ENCODE data around the gene NTN3.
A peak's percentile ranks its signal among the peaks of the same experiment; 100 is the strongest.
"Not testable (repeated sequence)": the region's sequence is repeated elsewhere in the genome, so short reads cannot be mapped to it uniquely, and the experiment has no call there.

NTN3 gene

DNA sequence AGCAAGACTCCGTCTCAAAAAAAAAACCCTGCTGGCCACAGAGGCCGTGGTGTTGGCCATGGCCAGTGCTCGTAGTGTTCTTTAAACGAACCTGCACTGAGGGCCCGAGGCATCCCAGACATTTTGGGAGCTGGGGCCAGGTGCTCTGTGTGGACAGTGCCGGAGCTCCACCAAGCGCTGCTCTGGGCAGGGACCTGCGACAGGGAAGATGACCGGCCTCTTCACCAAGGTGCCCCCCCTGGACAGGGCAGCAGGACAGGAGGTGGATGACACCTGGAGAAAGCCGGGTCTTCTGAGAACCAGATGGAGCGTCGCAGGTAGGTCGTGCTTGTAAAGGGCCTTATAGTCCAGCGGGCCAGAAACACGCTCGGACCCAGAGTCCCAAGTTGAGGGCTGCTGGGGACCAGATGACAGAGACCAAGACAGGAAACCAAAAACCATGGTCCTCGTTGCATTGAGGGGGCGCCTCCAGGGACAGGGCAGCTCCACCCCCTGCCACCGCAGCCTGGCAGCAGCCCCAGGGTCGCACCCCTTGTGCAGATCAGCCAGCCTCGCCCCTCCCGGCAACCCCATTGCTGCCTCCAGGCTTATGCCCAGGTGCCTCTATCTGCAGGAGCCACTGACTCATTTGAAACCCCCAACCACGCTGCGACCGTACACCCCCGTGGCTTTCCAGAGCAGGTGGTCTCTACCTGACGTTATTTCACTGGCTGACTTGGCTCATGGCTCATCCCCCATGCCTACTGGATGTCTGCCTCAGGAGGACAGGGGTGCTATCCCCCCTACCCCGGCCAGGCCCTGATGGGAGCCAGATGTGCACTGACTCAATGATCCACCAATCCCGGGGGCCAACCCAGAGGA, 4.2 kb upstream of the NTN3 start:
- no peak for DNase-seq

DNA sequence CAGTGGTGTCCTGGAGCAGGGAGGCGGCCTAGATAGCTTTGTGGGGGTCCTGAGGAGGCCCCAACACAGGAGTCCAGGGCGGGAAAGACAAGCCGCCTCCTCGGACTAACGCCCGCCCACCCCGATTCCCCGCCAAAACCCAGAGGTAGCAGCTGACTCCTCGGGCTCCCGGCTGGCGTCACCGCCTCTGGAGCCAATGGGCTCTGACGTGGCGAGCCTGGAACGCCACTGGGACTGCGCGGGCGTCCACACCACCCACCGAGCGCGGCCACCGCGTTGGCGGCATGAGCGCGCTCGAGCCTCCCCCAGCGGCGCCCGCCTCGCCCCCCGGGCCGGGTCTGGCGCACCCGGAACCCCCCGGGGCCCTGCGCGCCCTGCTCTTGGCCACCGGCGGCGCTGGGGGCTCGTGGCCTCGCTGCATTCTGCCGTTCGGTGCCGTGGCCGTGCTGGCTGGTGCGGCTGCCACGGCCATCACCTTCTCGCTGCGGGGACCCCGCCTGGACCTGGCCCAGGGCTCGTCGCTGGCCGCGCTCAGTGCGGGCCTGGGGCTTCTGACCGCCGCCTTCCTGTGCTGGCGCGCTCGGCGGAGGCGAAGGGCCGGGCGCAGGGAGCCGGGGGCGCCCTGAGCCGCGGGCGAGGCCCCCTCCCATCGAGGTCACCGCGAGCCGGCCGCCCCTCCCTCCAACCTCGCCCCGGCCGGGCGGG, 3.4 kb upstream of the NTN3 start:
- no peak for DNase-seq

DNA sequence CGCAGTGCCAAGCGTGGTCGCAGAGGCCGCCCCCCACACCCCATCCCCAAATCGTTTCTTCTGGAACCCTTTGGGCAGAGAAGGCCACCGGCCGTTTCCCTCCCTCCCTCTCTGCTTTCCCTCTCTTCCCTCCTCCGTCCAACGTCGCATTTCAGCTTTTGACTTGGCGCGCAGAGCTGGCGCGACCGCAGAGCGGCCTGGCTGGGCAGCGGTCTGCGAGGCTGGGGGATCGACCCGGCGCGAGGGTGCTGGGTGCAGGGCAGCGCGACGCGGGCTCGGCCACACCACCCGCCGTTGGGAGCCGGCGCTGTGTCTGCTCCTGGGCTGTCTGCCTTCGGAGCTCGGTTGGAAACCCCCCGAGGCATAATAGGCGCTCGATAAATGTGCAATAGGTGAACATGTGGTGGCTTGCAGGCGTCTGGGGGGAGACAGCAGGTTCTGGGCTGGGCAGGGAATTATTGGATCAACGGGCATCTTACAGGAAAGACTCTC, 2.8 kb upstream of the NTN3 start:
- no peak for DNase-seq

DNA sequence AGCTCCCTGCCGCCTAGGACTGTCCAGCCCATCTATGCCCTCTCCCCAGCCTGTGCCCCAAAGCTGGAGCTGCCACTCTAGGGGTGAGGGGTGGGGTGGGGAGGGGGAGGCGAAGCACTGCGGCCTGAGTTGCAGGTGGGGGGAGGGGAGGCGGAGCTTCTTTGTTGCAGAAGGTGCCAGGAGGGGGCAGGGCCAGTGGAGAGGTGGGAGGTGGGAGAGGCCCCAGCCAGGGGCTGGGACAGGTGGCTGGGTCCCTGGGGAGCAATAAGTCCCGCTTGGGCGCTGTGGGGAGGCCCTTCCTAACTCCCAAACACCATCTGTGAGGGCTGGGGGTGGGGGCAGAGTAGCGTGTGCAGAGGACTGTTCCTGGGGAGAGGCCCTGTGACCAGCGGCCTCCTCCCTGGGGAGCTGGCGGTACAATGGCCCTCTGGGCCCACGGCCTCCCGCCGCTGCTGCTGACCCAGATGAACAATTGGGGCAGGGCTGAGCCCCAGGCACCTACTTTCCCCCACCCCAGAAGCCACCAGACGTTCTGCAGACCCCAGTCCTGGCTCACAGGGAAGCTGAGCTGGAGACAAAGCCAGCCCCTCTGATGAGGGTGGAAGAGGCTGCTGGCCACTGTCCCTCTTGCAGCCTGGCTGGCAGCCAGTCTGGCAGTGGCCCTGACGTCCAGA, 2.2 kb upstream of the NTN3 start:
- DNase-seq, result no peak

- no peak for DNase-seq
Observed at GRCh38 chr16:2469399-2470233, 1.5 kb upstream of the NTN3 start.

GRCh38 chr16:2470234-2470601, 879 bp upstream of the NTN3 start:
- DNase-seq, result no peak

GRCh38 chr16:2470603-2471015, 488 bp upstream of the NTN3 start:
- no peak for DNase-seq

DNA sequence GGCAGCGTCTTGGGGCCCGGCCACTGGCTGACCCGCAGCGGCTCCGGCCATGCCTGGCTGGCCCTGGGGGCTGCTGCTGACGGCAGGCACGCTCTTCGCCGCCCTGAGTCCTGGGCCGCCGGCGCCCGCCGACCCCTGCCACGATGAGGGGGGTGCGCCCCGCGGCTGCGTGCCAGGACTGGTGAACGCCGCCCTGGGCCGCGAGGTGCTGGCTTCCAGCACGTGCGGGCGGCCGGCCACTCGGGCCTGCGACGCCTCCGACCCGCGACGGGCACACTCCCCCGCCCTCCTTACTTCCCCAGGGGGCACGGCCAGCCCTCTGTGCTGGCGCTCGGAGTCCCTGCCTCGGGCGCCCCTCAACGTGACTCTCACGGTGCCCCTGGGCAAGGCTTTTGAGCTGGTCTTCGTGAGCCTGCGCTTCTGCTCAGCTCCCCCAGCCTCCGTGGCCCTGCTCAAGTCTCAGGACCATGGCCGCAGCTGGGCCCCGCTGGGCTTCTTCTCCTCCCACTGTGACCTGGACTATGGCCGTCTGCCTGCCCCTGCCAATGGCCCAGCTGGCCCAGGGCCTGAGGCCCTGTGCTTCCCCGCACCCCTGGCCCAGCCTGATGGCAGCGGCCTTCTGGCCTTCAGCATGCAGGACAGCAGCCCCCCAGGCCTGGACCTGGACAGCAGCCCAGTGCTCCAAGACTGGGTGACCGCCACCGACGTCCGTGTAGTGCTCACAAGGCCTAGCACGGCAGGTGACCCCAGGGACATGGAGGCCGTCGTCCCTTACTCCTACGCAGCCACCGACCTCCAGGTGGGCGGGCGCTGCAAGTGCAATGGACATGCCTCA, 773 bp downstream of the NTN3 start:
- DNase-seq, result no peak

DNA sequence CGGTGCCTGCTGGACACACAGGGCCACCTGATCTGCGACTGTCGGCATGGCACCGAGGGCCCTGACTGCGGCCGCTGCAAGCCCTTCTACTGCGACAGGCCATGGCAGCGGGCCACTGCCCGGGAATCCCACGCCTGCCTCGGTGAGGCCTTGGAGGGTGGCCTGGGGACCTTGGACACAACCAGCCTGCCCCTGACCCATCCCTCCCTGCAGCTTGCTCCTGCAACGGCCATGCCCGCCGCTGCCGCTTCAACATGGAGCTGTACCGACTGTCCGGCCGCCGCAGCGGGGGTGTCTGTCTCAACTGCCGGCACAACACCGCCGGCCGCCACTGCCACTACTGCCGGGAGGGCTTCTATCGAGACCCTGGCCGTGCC, 1.4 kb downstream of the NTN3 start:
- no peak for DNase-seq

DNA sequence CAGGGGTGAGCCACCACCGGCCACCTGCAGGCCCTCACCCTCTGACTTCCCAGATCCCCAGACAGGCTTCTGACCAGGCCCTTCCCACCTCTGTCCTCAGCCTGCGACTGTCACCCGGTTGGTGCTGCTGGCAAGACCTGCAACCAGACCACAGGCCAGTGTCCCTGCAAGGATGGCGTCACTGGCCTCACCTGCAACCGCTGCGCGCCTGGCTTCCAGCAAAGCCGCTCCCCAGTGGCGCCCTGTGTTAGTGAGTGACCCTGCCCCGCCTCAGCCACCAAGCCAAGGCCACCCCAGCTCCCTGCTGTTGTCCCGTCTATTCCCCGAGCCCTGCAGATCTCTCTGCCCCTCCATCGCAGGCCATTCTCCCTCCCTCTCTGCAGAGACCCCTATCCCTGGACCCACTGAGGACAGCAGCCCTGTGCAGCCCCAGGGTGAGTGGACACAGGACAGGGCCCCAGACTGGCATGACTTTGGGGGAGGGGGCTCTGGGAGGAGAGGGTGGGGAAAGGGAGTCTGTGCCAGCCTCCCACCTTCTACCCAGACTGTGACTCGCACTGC, 1.9 kb downstream of the NTN3 start:
- DNase-seq, result no peak

DNA sequence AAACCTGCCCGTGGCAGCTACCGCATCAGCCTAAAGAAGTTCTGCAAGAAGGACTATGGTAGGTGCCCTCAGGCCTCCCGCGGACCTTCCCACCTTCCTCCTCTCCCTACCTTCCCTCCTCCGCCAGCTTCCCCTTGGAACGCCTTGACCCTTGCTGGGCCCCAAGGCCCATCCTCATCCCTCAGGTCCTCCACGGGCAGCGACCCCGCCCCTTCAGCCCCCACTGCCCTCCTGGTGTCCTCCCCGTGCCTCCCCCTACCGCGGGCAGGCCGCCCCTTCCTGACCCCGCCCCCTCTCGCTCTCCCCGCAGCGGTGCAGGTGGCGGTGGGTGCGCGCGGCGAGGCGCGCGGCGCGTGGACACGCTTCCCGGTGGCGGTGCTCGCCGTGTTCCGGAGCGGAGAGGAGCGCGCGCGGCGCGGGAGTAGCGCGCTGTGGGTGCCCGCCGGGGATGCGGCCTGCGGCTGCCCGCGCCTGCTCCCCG, 2.4 kb downstream of the NTN3 start:
- DNase-seq, result peak; percentile 40

DNA sequence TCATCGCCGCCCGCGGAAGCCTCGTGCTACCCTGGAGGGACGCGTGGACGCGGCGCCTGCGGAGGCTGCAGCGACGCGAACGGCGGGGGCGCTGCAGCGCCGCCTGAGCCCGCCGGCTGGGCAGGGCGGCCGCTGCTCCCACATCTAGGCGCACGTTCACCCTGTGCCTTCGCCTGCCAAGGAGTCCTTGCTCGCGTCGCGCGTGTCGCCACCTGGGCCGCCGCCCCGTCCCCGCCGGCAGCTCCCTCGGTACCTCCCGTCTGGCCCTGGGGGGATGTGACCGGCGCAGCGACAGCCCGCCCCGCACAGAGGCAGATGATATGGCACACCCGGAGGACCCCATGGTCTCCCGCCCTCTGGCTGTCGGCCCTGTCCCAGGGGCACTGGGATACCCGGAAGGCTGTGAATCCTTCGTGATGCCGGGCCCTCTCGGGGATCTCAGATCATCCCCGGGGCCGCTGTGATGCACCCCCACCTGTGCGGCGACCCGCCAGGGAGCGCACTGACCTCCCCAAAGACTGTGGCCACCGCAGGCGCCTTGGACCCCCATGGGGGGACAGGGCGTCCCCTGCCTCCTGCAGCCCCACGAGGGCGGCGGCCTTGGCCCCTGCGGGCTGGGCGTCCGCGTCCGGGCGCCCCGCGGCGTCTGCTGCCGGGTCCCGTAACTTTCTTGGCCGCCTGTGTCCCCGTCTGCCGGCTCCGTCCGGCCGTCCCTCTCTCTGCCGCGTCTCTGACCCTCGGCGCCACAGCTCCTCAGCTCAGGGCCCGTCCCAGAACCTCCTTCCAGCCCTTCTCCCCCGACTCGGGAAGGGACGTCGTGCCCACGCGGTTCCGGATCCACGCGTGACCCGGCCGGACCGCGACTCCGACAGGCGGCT, 3.1 kb downstream of the NTN3 start:
- DNase-seq, result peak; percentile 57

- peak; percentile 83 for DNase-seq
Observed at GRCh38 chr16:2474877-2475412, 3.8 kb downstream of the NTN3 start, which contains the start of gene TBC1D24. TSS of gene TBC1D24 (plus strand) at chr16:2475127. CDS start at chr16:2496149, 21,022 bp downstream.

DNA sequence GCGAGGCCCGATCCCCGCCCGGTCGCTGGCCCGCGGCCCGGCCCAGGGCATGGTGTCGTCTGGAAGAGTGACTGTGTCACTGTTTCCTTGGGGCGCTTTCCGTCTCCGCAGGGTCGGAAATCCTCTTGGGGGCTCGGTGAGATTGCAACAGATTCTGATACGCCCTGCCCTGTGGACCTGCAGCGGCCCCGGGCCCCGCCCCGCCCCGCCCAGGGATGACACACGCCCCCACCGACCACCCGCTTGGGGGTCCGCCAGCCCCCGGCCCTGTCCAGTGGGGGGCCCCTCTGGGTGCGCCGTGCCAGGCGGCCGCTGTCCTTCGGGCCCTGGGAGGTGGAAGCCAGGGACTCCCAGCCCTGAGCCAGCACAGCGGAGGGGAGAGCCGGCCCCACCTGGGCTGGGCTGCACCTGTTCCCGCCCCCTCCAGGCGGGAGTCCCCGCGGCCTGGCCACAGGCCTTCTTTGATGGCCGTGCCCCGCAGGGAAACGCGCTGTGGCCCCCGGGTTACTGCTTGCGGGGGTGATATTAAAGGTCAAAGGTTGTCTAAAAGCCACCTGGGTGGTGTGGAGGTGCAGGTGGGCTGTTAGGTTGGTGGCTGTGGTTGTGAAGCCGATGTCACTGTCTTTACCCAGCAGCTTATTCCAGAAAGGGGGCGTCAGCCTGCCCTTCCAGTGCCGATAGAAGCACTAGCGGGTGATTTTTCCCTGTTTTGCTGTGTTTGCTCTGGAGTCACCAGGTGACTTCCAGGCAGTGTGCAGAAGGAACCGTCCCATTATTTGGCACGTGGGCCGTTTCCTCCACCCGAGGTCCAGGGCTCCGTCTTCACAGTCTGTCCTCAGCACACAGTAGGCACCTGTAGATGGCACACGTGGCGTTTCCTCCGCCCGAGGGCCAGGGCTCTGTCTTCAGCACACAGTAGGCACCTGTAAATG, 4.6 kb downstream of the NTN3 start:
- DNase-seq, result peak; percentile 55

- no peak for DNase-seq
Observed at GRCh38 chr16:2476345-2476720, 5.2 kb downstream of the NTN3 start.

DNA sequence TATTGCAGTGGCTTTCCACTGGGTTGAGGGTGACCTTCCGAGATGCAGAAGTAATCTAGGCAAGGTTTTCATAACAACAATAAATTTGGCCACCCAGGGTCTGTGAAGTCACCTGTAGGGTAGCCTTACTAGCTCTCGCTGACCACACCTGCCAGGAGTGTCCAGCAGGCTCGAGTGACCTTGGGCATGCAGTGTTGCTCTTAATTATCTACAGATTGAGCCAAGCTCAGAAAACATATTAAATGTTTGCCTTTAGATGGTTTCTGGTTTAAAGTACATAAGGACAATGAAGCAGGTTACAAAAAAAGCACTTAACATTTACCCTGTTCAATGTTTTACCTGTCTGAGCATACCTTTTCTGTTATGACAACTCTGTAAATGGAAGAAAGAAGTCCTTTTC, 5.6 kb downstream of the NTN3 start:
- DNase-seq, result no peak

DNA sequence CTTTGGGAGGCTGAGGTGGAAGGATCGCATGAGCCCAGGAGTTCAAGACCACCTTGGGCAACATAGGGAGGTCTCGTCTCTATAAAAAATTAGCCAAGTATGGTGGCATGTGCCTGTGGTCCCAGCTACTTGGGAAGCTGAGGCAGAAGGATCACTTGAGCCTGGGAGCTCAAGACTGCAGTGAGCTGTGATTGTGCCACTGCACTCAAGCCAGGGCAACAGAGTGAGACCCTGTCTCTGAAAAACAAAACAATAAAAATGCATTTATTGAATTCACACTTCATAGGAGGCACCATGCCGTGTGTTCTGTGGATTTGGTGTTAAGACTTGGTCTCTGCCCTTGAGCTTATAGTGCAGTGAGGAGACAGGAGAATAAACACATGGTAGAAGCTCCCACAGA, 6.2 kb downstream of the NTN3 start:
- DNase-seq, result no peak

DNA sequence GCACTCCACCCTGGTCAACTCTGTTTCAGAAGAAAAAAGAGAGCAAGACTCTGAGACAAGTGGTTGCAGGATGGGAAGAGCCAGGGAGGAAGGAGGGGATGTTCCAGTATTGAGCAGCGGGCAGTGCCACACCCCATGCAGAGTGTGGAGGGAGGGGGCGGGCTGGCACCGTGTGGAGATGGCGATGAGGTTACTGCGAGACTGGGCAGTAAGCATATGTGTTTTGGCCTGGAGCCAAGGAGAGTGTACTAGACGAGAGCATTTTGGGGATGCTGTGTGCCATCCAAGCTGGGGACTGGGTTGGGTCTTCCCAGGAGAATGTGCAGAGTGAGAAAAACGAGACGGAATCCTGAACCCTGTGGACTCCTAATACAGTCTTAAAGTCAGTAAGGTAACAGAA, 7.2 kb downstream of the NTN3 start:
- no peak for DNase-seq

DNA sequence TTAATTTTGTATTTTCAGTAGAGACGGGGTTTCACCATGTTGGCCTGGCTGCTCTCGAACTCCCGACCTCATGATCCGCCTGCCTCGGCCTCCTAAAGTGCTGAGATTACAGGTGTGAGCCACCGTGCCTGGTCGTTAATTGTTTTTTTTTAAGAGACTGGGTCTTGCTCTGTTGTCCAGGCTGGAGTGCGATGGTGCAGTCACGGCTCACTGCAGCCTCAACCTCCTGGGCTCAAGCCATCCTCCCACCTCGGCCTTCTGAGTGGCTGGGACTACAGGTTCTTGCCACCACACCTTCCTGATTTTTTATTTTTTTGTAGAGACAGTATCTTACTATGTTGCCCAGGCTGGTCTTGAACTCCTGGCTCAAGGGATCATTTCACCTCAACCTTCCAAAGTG, 8.9 kb downstream of the NTN3 start:
- not testable (repeated sequence) for DNase-seq
